ENCODE measurements around the gene TMOD1.

The TMOD1 gene

GRCh38 chr9:97507428-97507984 is 6.0 kb downstream of the TMOD1 start:
- TF ChIP-seq CTCF (IDR thresholded peaks at IDR 0.05; ENCODE audit: borderline replicate concordance, extremely low read depth, low read length, poor library complexity, severe bottlenecking) (no peak), EZH2 (IDR thresholded peaks at IDR 0.05; ENCODE audit: borderline replicate concordance, low read depth, low read length, severe bottlenecking) (no peak)
- H3K27ac ChIP-seq (ENCODE audit: low read length) = no peak overlapping the region
- no peaks in the 10 kb centered on the region for H3K36me3 ChIP-seq (ENCODE audit: insufficient read depth, low read length)

GRCh38 chr9:97508852-97509251 is 7.4 kb downstream of the TMOD1 start:
- Histone ChIP-seq H3K4me2 (ENCODE audit: insufficient read depth, low read length) (no peak overlapping the region), H3K79me2 (ENCODE audit: insufficient read depth, low read length) (no peaks in the 10 kb centered on the region), H2AFZ (ENCODE audit: low read depth, low read length) (no peak overlapping the region), H4K20me1 (ENCODE audit: insufficient read depth, low read length) (no peaks in the 10 kb centered on the region), H3K27me3 (ENCODE audit: insufficient read depth, low read length, poor library complexity) (peaks cover 12% of the 10 kb centered on the region), H3K4me3 (ENCODE audit: low read depth in 1 of 2, low read length in 2 of 2) (no peak overlapping the region), H3K4me1 (ENCODE audit: insufficient read depth, low read length) (no peaks in the 10 kb centered on the region), H3K9ac (ENCODE audit: low read depth, low read length) (no peak overlapping the region), H3K27ac (ENCODE audit: low read length) (no peak overlapping the region), H3K36me3 (ENCODE audit: insufficient read depth, low read length) (no peaks in the 10 kb centered on the region), H3K9me3 (ENCODE audit: insufficient read depth, low read length, severe bottlenecking) (no peaks in the 10 kb centered on the region)
- no peak for ATAC-seq (ENCODE audit: insufficient read depth, low read depth)
- DNase-seq = no peak
- TF ChIP-seq EZH2 (IDR thresholded peaks at IDR 0.05; ENCODE audit: borderline replicate concordance, low read depth, low read length, severe bottlenecking) = no peak
- TF ChIP-seq CTCF (IDR thresholded peaks at IDR 0.05; ENCODE audit: borderline replicate concordance, extremely low read depth, low read length, poor library complexity, severe bottlenecking) = no peak

More at GRCh38 chr9:97507428-97507984, 6.0 kb downstream of the TMOD1 start:
- Histone ChIP-seq H2AFZ (ENCODE audit: low read depth, low read length) (no peak overlapping the region), H4K20me1 (ENCODE audit: insufficient read depth, low read length) (no peaks in the 10 kb centered on the region), H3K9ac (ENCODE audit: low read depth, low read length) (no peak overlapping the region), H3K4me3 (ENCODE audit: low read depth in 1 of 2, low read length in 2 of 2) (no peak overlapping the region), H3K79me2 (ENCODE audit: insufficient read depth, low read length) (no peaks in the 10 kb centered on the region), H3K4me1 (ENCODE audit: insufficient read depth, low read length) (no peaks in the 10 kb centered on the region), H3K27me3 (ENCODE audit: insufficient read depth, low read length, poor library complexity) (peaks cover 25% of the 10 kb centered on the region), H3K9me3 (ENCODE audit: insufficient read depth, low read length, severe bottlenecking) (no peaks in the 10 kb centered on the region), H3K4me2 (ENCODE audit: insufficient read depth, low read length) (no peak overlapping the region)
- DNase-seq (no peak), ATAC-seq (ENCODE audit: insufficient read depth, low read depth) (no peak)

GRCh38 chr9:97510797-97511654 is 9.6 kb downstream of the TMOD1 start:
- DNase-seq = no peak
- no peak overlapping the region for H3K4me3 ChIP-seq (ENCODE audit: low read depth in 1 of 2, low read length in 2 of 2)
- no peaks in the 10 kb centered on the region for H3K36me3 ChIP-seq (ENCODE audit: insufficient read depth, low read length)
- no peak overlapping the region for H3K4me2 ChIP-seq (ENCODE audit: insufficient read depth, low read length)
- no peaks in the 10 kb centered on the region for H3K4me1 ChIP-seq (ENCODE audit: insufficient read depth, low read length)
- no peaks in the 10 kb centered on the region for H3K79me2 ChIP-seq (ENCODE audit: insufficient read depth, low read length)
- H3K27me3 ChIP-seq (ENCODE audit: insufficient read depth, low read length, poor library complexity) = no peaks in the 10 kb centered on the region
- no peaks in the 10 kb centered on the region for H4K20me1 ChIP-seq (ENCODE audit: insufficient read depth, low read length)
- no peak overlapping the region for H3K27ac ChIP-seq (ENCODE audit: low read length)
- H3K9ac ChIP-seq (ENCODE audit: low read depth, low read length) = no peak overlapping the region
- no peaks in the 10 kb centered on the region for H3K9me3 ChIP-seq (ENCODE audit: insufficient read depth, low read length, severe bottlenecking)
- no peak for TF ChIP-seq EZH2 (IDR thresholded peaks at IDR 0.05; ENCODE audit: borderline replicate concordance, low read depth, low read length, severe bottlenecking)
- TF ChIP-seq CTCF (IDR thresholded peaks at IDR 0.05; ENCODE audit: borderline replicate concordance, extremely low read depth, low read length, poor library complexity, severe bottlenecking) = no peak
- H2AFZ ChIP-seq (ENCODE audit: low read depth, low read length) = no peak overlapping the region
- ATAC-seq (ENCODE audit: insufficient read depth, low read depth) = no peak
